ENCODE results near the gene MED12L. TPM values are rescaled to one million over a fixed set of nuclear protein-coding genes. Genes with fewer than 3 reads are reported as not detected.

The MED12L gene
- total RNA-seq, 1 experiment from 2014 or later: 14.9 TPM

DNA sequence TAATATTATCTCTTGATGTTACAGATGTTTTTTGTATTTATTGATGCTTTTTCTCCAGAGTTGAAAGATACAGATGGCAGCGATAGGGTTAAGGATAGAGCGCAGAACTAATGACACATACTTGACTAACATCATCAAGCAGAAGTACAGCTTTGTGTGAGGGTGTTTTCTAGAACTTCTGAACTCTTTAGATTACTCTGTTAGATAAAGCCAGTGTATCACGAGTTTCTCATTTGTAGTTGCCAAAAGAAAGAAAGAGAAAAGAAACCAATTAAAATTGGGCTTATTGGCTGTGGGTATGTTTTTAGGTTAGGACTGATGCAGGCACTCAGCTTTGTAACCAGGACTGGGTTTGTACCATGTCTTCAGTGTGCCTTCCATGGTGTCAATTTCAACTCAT, 124.2 kb downstream of the MED12L start:
- no peaks in the 10 kb centered on the region for H4K20me1 ChIP-seq (ENCODE audit: control insufficient read depth, insufficient read depth, insufficient read length)

More for the DNA sequence above, 124.2 kb downstream of the MED12L start:
- no peak for DNase-seq
- Histone ChIP-seq H2BK20ac (ENCODE audit: low read depth, low read length, poor library complexity, severe bottlenecking) (no peak overlapping the region), H3K27ac (ENCODE audit: insufficient read length, low read depth, low read length) (no peak overlapping the region), H3K23me2 (ENCODE audit: insufficient read length, low read depth, low read length, poor library complexity, severe bottlenecking) (no peaks in the 10 kb centered on the region), H3K79me1 (ENCODE audit: insufficient read depth, low read depth, low read length, poor library complexity, severe bottlenecking) (no peaks in the 10 kb centered on the region), H2BK120ac (ENCODE audit: low read depth, low read length, poor library complexity, severe bottlenecking) (no peak overlapping the region), H3K9me3 (ENCODE audit: control insufficient read depth, low read depth, low read length) (no peaks in the 10 kb centered on the region), H3K27me3 (ENCODE audit: insufficient read depth, low read length) (no peaks in the 10 kb centered on the region), H2BK5ac (ENCODE audit: insufficient read length, low read length) (no peak overlapping the region), H4K8ac (replicated peaks; ENCODE audit: insufficient read length, low read depth, low read length) (no peak overlapping the region), H3K14ac (ENCODE audit: insufficient read depth, low read length) (no peak overlapping the region), H3K4me1 (ENCODE audit: insufficient read depth, low read length) (no peaks in the 10 kb centered on the region; the same call in 1 of the 2 replicates), H3K56ac (ENCODE audit: insufficient read length, low read depth, low read length) (no peak overlapping the region), H3K4ac (ENCODE audit: low read depth, low read length) (no peak overlapping the region), H3K18ac (ENCODE audit: insufficient read length, low read depth, low read length) (no peak overlapping the region), H4K5ac (ENCODE audit: insufficient read length, low read depth, low read length) (no peak overlapping the region), H2BK12ac (ENCODE audit: insufficient read length, low read depth, low read length) (no peak overlapping the region), H2AK5ac (ENCODE audit: insufficient read length, low read length) (no peak overlapping the region), H2AFZ (ENCODE audit: low read length) (no peak overlapping the region), H3K79me2 (ENCODE audit: insufficient read depth, low read length) (no peaks in the 10 kb centered on the region), H3K23ac (ENCODE audit: insufficient read length, low read depth, low read length) (no peak overlapping the region), H3K4me2 (ENCODE audit: insufficient read depth, insufficient read length, low read length) (no peak overlapping the region), H3K9ac (ENCODE audit: extremely low read depth, insufficient read length, low read length) (no peak overlapping the region), H4K91ac (ENCODE audit: insufficient read length, low read depth, low read length) (no peak overlapping the region), H3T11ph (ENCODE audit: low read length) (no peak overlapping the region), H2BK15ac (ENCODE audit: low read depth, low read length) (no peak overlapping the region)
- H3K27ac Mint-ChIP-seq: no peak overlapping the region; a peak in 1 of 7 replicates
- TF ChIP-seq, protein P1, sequence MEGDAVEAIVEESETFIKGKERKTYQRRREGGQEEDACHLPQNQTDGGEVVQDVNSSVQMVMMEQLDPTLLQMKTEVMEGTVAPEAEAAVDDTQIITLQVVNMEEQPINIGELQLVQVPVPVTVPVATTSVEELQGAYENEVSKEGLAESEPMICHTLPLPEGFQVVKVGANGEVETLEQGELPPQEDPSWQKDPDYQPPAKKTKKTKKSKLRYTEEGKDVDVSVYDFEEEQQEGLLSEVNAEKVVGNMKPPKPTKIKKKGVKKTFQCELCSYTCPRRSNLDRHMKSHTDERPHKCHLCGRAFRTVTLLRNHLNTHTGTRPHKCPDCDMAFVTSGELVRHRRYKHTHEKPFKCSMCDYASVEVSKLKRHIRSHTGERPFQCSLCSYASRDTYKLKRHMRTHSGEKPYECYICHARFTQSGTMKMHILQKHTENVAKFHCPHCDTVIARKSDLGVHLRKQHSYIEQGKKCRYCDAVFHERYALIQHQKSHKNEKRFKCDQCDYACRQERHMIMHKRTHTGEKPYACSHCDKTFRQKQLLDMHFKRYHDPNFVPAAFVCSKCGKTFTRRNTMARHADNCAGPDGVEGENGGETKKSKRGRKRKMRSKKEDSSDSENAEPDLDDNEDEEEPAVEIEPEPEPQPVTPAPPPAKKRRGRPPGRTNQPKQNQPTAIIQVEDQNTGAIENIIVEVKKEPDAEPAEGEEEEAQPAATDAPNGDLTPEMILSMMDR (conservative IDR thresholded peaks at IDR 0.05): no peak
- H3K27me3 Mint-ChIP-seq (ENCODE audit: low read depth): no peaks in the 10 kb centered on the region
- no peaks in the 10 kb centered on the region for H3K36me3 Mint-ChIP-seq (ENCODE audit: insufficient read depth in 1 of 3, low read depth in 3 of 3)
- WGBS (ENCODE audit: extremely low coverage, insufficient read length, low lambda C conversion rate): no CpG with 5 or more reads among the region's 3 CpGs
- no peak overlapping the region for H3K4me3 Mint-ChIP-seq
- no peaks in the 10 kb centered on the region for H3K9me3 Mint-ChIP-seq
- H3K4me1 Mint-ChIP-seq: peaks cover 8 to 16% of the 10 kb centered on the region in 2 experiments

All from H9 (cell line).